IPS DF 19.7 (cell line): ENCODE data around the gene XXYLT1.

Experiments
- DNase-seq: peaks from one replicate; pipeline ENCODE4 v3.0.0-alpha.2; 2013; ENCODE audit warnings: low read depth, low spot score

XXYLT1 gene

GRCh38 chr3:195267096-195267495 is 3.9 kb downstream of the XXYLT1 start:
- DNase-seq = no peak

- no peak for DNase-seq
Observed at GRCh38 chr3:195266428-195266827, 4.5 kb downstream of the XXYLT1 start.

GRCh38 chr3:195265363-195265976 is 5.5 kb downstream of the XXYLT1 start:
- DNase-seq = no peak

GRCh38 chr3:195263925-195264600 is 6.9 kb downstream of the XXYLT1 start:
- DNase-seq = no peak

GRCh38 chr3:195263193-195263924 is 7.6 kb downstream of the XXYLT1 start:
- DNase-seq = no peak

- no peak for DNase-seq
Observed at GRCh38 chr3:195261925-195262324, 9.0 kb downstream of the XXYLT1 start.

- no peak for DNase-seq
Observed at GRCh38 chr3:195260280-195260905, 10.6 kb downstream of the XXYLT1 start.

GRCh38 chr3:195259475-195260279 is 11.3 kb downstream of the XXYLT1 start:
- DNase-seq = no peak

- DNase-seq = no peak
Observed at GRCh38 chr3:195259154-195259474, 11.8 kb downstream of the XXYLT1 start.

- no peak for DNase-seq
Observed at GRCh38 chr3:195258449-195259153, 12.4 kb downstream of the XXYLT1 start.

- DNase-seq = no peak
Observed at GRCh38 chr3:195257454-195258448, 13.2 kb downstream of the XXYLT1 start.

GRCh38 chr3:195256639-195257453 is 14.1 kb downstream of the XXYLT1 start:
- DNase-seq = no peak

- DNase-seq = no peak
Observed at GRCh38 chr3:195255571-195256501, 15.1 kb downstream of the XXYLT1 start.

- DNase-seq = no peak
Observed at GRCh38 chr3:195255176-195255500, 15.8 kb downstream of the XXYLT1 start.

GRCh38 chr3:195254454-195255175 is 16.3 kb downstream of the XXYLT1 start:
- no peak for DNase-seq

GRCh38 chr3:195253923-195254432 is 17.0 kb downstream of the XXYLT1 start:
- DNase-seq = no peak
